Brain microvascular endothelial cell (primary cell): ENCODE data around the gene AHRR.
"Not testable (repeated sequence)": the region's sequence is repeated elsewhere in the genome, so short reads cannot be mapped to it uniquely, and the experiment has no call there.

ENCODE experiments used
- DNase-seq: peaks from one replicate; pipeline ENCODE4 v3.0.0-alpha.2; 2020
- H3K27ac ChIP-seq: fragments of 250-450 bp; sonication (Bioruptor Pico); 2 replicates; pipeline ENCODE4 v1.5.1; 2020; ENCODE audit warnings: mild to moderate bottlenecking, moderate library complexity
- H3K27me3 ChIP-seq: fragments of 250-450 bp; sonication (Bioruptor Pico); replicated peaks from 2 replicates; pipeline ENCODE4 v1.5.1; 2020; ENCODE audit warnings: mild to moderate bottlenecking
- H3K36me3 ChIP-seq: fragments of 250-450 bp; sonication (Bioruptor Pico); replicated peaks from 2 replicates; pipeline ENCODE4 v1.5.1; 2020; ENCODE audit warnings: mild to moderate bottlenecking
- H3K4me3 ChIP-seq: 2 replicates; pipeline ENCODE4 v1.5.1; 2011; ENCODE audit warnings: low read depth, mild to moderate bottlenecking, control low read depth, low read length, moderate library complexity
- CTCF ChIP-seq: IDR thresholded peaks from 2 replicates; pipeline ENCODE4 v1.5.1; 2011; ENCODE audit warnings: low read depth, mild to moderate bottlenecking, moderate library complexity, low read length, control low read depth, inconsistent platforms; ENCODE audit errors: missing control alignments
- in situ Hi-C: cut with HindIII; loops from 2 replicates; pipeline ENCODE4 v1.10.0; 2017; ENCODE audit warnings: low sequenced_read_pairs, low pct_ligation_motif_present

AHRR gene

GRCh38 chr5:366541-367357, 45.2 kb downstream of the AHRR start:
- in situ Hi-C loops, result no loop called here
- TF ChIP-seq CTCF, result no peak
- Histone ChIP-seq H3K27me3 (no peaks in the 10 kb centered on the region), H3K27ac (no peak overlapping the region), H3K4me3 (no peak overlapping the region), H3K36me3 (peaks cover 2% of the 10 kb centered on the region)
- no peak for DNase-seq

- no peak for TF ChIP-seq CTCF
- no peak for DNase-seq
- Histone ChIP-seq H3K27ac (peak overlapping the region; percentile 89), H3K27me3 (no peaks in the 10 kb centered on the region), H3K4me3 (no peak overlapping the region), H3K36me3 (peaks cover 2% of the 10 kb centered on the region)
- in situ Hi-C loops, result no loop called here
Measured at GRCh38 chr5:367358-368130, 46.0 kb downstream of the AHRR start.

GRCh38 chr5:368183-369084, 46.9 kb downstream of the AHRR start:
- Histone ChIP-seq H3K4me3 (no peak overlapping the region), H3K36me3 (no peaks in the 10 kb centered on the region), H3K27me3 (no peaks in the 10 kb centered on the region), H3K27ac (peak overlapping the region; percentile 89)
- TF ChIP-seq CTCF, result no peak
- in situ Hi-C loops, result no loop called here
- DNase-seq, result peak; percentile 90

GRCh38 chr5:369151-369868, 47.8 kb downstream of the AHRR start:
- Histone ChIP-seq H3K27ac (peak overlapping the region; percentile 89), H3K4me3 (no peak overlapping the region), H3K36me3 (no peaks in the 10 kb centered on the region), H3K27me3 (no peaks in the 10 kb centered on the region)
- DNase-seq, result no peak
- TF ChIP-seq CTCF, result peak; percentile 10
- in situ Hi-C loops, result no loop called here

GRCh38 chr5:369869-370236, 48.3 kb downstream of the AHRR start:
- H3K4me3 ChIP-seq, H3K27ac ChIP-seq, H3K27me3 ChIP-seq, H3K36me3 ChIP-seq, in situ Hi-C loops, DNase-seq: not testable (repeated sequence)
